H1 (cell line): ENCODE measurements around the gene IFNA17. TPM values are rescaled to one million over a fixed set of nuclear protein-coding genes. Genes with fewer than 3 reads are reported as not detected.

ENCODE experiments used
- CTCF ChIA-PET: fragments of 300-600 bp; sonication (Branson Sonifier 250); formaldehyde crosslinking; loops from one replicate; lab custom pipeline; 2021; ENCODE audit not compliant: partially characterized antibody; lab: Charles Lee
- POLR2A ChIA-PET: fragments of 300-600 bp; sonication (Branson Sonifier 250); formaldehyde crosslinking; loops from one replicate; lab custom pipeline; 2021; ENCODE audit warnings: inconsistent platforms; ENCODE audit not compliant: partially characterized antibody; lab: Charles Lee
- DNase-seq, 2 experiments: peaks; one replicate each; pipeline versions ENCODE4 v3.0.0 to v3.0.0-alpha.2; 2010 to 2022; ENCODE audit warnings: low spot score in 2 of 2, low read depth in 1 of 2, mixed read lengths in 1 of 2
- FAIRE-seq: peaks from 2 replicates; lab custom pipeline; 2011; peaks lifted over from hg19 to GRCh38; lab: Jason Lieb, UNC
- H2AFZ ChIP-seq: 2 replicates; pipeline ENCODE4 v1.8.1; 2012; ENCODE audit warnings: low read length, inconsistent platforms
- H2AK5ac ChIP-seq: 2 replicates; pipeline ENCODE4 v1.6.1; 2013; ENCODE audit warnings: low read depth, low read length
- H2BK120ac ChIP-seq: replicated peaks from 2 replicates; pipeline ENCODE3; 2013; ENCODE audit warnings: low read depth, low read length, inconsistent platforms
- H2BK12ac ChIP-seq: 2 replicates; pipeline ENCODE4 v1.6.1; 2013; ENCODE audit warnings: low read depth, low read length
- H2BK15ac ChIP-seq: 2 replicates; pipeline ENCODE4 v1.6.1; 2013; ENCODE audit warnings: low read length
- H2BK20ac ChIP-seq: 2 replicates; pipeline ENCODE4 v1.6.1; 2013; ENCODE audit warnings: low read length
- H2BK5ac ChIP-seq: 2 replicates; pipeline ENCODE4 v1.6.1; 2013; ENCODE audit warnings: low read depth, low read length
- H3K14ac ChIP-seq: 2 replicates; pipeline ENCODE4 v1.6.1; 2013; ENCODE audit warnings: inconsistent platforms; ENCODE audit not compliant: insufficient read length
- H3K18ac ChIP-seq: 2 replicates; pipeline ENCODE4 v1.6.1; 2013; ENCODE audit warnings: low read length; ENCODE audit errors: extremely low read depth
- H3K23ac ChIP-seq: 2 replicates; pipeline ENCODE4 v1.6.1; 2013; ENCODE audit warnings: inconsistent platforms; ENCODE audit not compliant: insufficient read length
- H3K23me2 ChIP-seq: 2 replicates; pipeline ENCODE4 v1.6.1; 2013; ENCODE audit warnings: low read depth, low read length
- H3K27ac ChIP-seq: 2 replicates; pipeline ENCODE4 v1.6.1; 2011; ENCODE audit warnings: low read depth, low read length, inconsistent platforms
- H3K27me3 ChIP-seq, 4 experiments: replicated peaks in 1 of 4; 1 replicate in 1 of 4; 2 replicates in 3 of 4; pipeline versions ENCODE4 v1.6.1 to v1.8.1; 2011 to 2013; ENCODE audit warnings: low read length in 3 of 4, mild to moderate bottlenecking in 3 of 4, inconsistent platforms in 2 of 4, mixed read lengths in 2 of 4, moderate library complexity in 1 of 4; ENCODE audit not compliant: control insufficient read depth in 3 of 4, insufficient read depth in 3 of 4; ENCODE audit errors: extremely low read depth in 1 of 4
- H3K36me3 ChIP-seq, 4 experiments: 2 replicates each; pipeline versions ENCODE4 v1.6.1 to v1.8.1; 2011 to 2013; ENCODE audit warnings: mild to moderate bottlenecking in 4 of 4, low read length in 3 of 4, moderate library complexity in 2 of 4, control low read depth in 1 of 4, inconsistent platforms in 1 of 4; ENCODE audit not compliant: insufficient read depth in 4 of 4, control insufficient read depth in 2 of 4
- H3K4ac ChIP-seq: replicated peaks from 2 replicates; pipeline ENCODE3; 2013; ENCODE audit warnings: low read length, low read depth, mixed read lengths, inconsistent platforms; ENCODE audit not compliant: insufficient read length
- H3K4me1 ChIP-seq, 4 experiments: replicated peaks in 1 of 4; 1 replicate in 1 of 4; 2 replicates in 3 of 4; pipeline versions ENCODE4 v1.6.1 to v1.8.1; 2011 to 2013; ENCODE audit warnings: low read length in 3 of 4, inconsistent platforms in 2 of 4, mixed read lengths in 1 of 4; ENCODE audit not compliant: insufficient read depth in 4 of 4, control insufficient read depth in 3 of 4
- H3K4me2 ChIP-seq, 2 experiments: 2 replicates each; pipeline versions ENCODE4 v1.6.1 to v1.8.1; 2011 to 2013; ENCODE audit warnings: low read depth in 2 of 2, low read length in 2 of 2, control low read depth in 1 of 2, inconsistent platforms in 1 of 2, mild to moderate bottlenecking in 1 of 2; ENCODE audit not compliant: insufficient read depth in 1 of 2
- H3K4me3 ChIP-seq, 4 experiments: fragments of 200-600, 300-600 bp in 1 of 4; sonication (generic), shearing (Covaris generic), sonication (Bioruptor Twin) in 1 of 4; 2 replicates each; pipeline versions ENCODE4 v1.5.1 to v1.8.1; 2011 to 2016; ENCODE audit warnings: low read length in 4 of 4, low read depth in 3 of 4, control low read depth in 2 of 4, inconsistent platforms in 2 of 4, mild to moderate bottlenecking in 2 of 4, mixed read lengths in 1 of 4, moderate library complexity in 1 of 4; ENCODE audit not compliant: insufficient read depth in 2 of 4; ENCODE audit errors: extremely low read depth in 1 of 4
- H3K56ac ChIP-seq: replicated peaks from 2 replicates; pipeline ENCODE3; 2013; ENCODE audit warnings: low read depth, mild to moderate bottlenecking, mixed read lengths, low read length, inconsistent platforms; ENCODE audit not compliant: insufficient read length
- H3K79me1 ChIP-seq: 2 replicates; pipeline ENCODE4 v1.6.1; 2013; ENCODE audit warnings: low read depth, low read length, control low read depth
- H3K79me2 ChIP-seq, 2 experiments: 2 replicates each; pipeline versions ENCODE4 v1.6.1 to v1.8.1; 2012 to 2013; ENCODE audit warnings: low read length in 2 of 2, mild to moderate bottlenecking in 2 of 2, inconsistent platforms in 1 of 2; ENCODE audit not compliant: insufficient read depth in 2 of 2, control insufficient read depth in 1 of 2
- H3K9ac ChIP-seq, 4 experiments: replicated peaks in 1 of 4; 1 replicate in 1 of 4; 2 replicates in 3 of 4; pipeline versions ENCODE4 v1.6.1 to v1.8.1; 2011 to 2013; ENCODE audit warnings: low read depth in 3 of 4, low read length in 3 of 4, control low read depth in 2 of 4, mild to moderate bottlenecking in 2 of 4, moderate library complexity in 2 of 4, inconsistent platforms in 1 of 4; ENCODE audit errors: extremely low read depth in 1 of 4
- H3K9me3 ChIP-seq, 2 experiments: 2 replicates each; pipeline versions ENCODE4 v1.6.1 to v1.8.1; 2012 to 2013; ENCODE audit warnings: mild to moderate bottlenecking in 2 of 2, moderate library complexity in 2 of 2, control low read depth in 1 of 2, inconsistent platforms in 1 of 2, low read depth in 1 of 2, low read length in 1 of 2, mixed read lengths in 1 of 2; ENCODE audit not compliant: insufficient read depth in 2 of 2
- H4K20me1 ChIP-seq, 2 experiments: replicated peaks in 1 of 2; 2 replicates each; pipeline versions ENCODE3 to v1.8.1; 2011 to 2013; ENCODE audit warnings: inconsistent platforms in 2 of 2, low read length in 2 of 2, mild to moderate bottlenecking in 1 of 2; ENCODE audit not compliant: insufficient read depth in 2 of 2, control insufficient read depth in 1 of 2
- H4K5ac ChIP-seq: 2 replicates; pipeline ENCODE4 v1.6.1; 2013; ENCODE audit warnings: low read length, low read depth, mixed read lengths, inconsistent platforms; ENCODE audit not compliant: insufficient read length
- H4K8ac ChIP-seq: 2 replicates; pipeline ENCODE4 v1.8.0; 2013; ENCODE audit warnings: mild to moderate bottlenecking, moderate library complexity, low read length, inconsistent platforms; ENCODE audit not compliant: insufficient read depth; ENCODE audit errors: extremely low read depth
- H4K91ac ChIP-seq: replicated peaks from 2 replicates; pipeline ENCODE3; 2013; ENCODE audit warnings: low read length, mixed read lengths, inconsistent platforms; ENCODE audit not compliant: insufficient read length
- BACH1 ChIP-seq: IDR thresholded peaks from 2 replicates; pipeline ENCODE4 v1.6.1; 2012; ENCODE audit warnings: low read length, improper control_type of control experiment
- BRCA1 ChIP-seq: IDR thresholded peaks from 2 replicates; pipeline ENCODE4 v1.6.1; 2012; ENCODE audit warnings: low read depth, low read length, improper control_type of control experiment
- CBX5 ChIP-seq: fragments of 300-800, 300-1000 bp; sonication (generic); IDR thresholded peaks from 2 replicates; pipeline ENCODE4 v1.7.1; 2016; ENCODE audit warnings: antibody characterized with exemption, low read length, low read depth
- EZH2 ChIP-seq: fragments of 200-600 bp; sonication (generic); IDR thresholded peaks from 2 replicates; pipeline ENCODE4 v1.7.1; 2012; ENCODE audit warnings: low read depth, mild to moderate bottlenecking, moderate library complexity, low read length, inconsistent platforms; ENCODE audit not compliant: severe bottlenecking
- HDAC2 ChIP-seq, 2 experiments: fragments of 300-600 bp in 1 of 2; sonication (generic) in 1 of 2; IDR thresholded peaks; 2 replicates each; pipeline ENCODE4 v1.6.1; 2011 to 2012; ENCODE audit warnings: low read depth in 2 of 2, low read length in 2 of 2, mild to moderate bottlenecking in 2 of 2, moderate library complexity in 2 of 2, borderline replicate concordance in 1 of 2, inconsistent platforms in 1 of 2
- RNF2 ChIP-seq: fragments of 200-900, 300-1000 bp; sonication (generic); IDR thresholded peaks from 2 replicates; pipeline ENCODE4 v1.7.1; 2016; ENCODE audit warnings: borderline replicate concordance, low read depth, mild to moderate bottlenecking, antibody characterized with exemption, low read length; ENCODE audit not compliant: poor library complexity, severe bottlenecking; ENCODE audit errors: missing control alignments
- SIRT6 ChIP-seq: IDR thresholded peaks from one replicate; pipeline ENCODE4 v1.7.1; 2012; ENCODE audit warnings: low read length, inconsistent platforms
- SP4 ChIP-seq: IDR thresholded peaks from 2 replicates; pipeline ENCODE4 v1.6.1; 2012; ENCODE audit warnings: low read length, inconsistent platforms
- WGBS, 2 experiments: shearing (Covaris generic) in 1 of 2; methylation state at CpG; one replicate each; pipeline versions ENCODE4 v1.1.6 to v1.1.7; 2013 to 2015; ENCODE audit warnings: low lambda C conversion rate in 2 of 2, mixed read lengths in 2 of 2, inconsistent platforms in 1 of 2, low coverage in 1 of 2, missing lambda C conversion rate in 1 of 2; ENCODE audit not compliant: insufficient replicate concordance in 2 of 2, insufficient coverage in 1 of 2, insufficient read length in 1 of 2; ENCODE audit errors: extremely low coverage in 1 of 2, missing lambda C conversion rate in 1 of 2; 5-methylcytosine and 5-hydroxymethylcytosine counted together
- polyA plus RNA-seq, 7 experiments: library from polyadenylated mRNA; depleted of rRNA in 3 of 7; stranded (reverse) in 5 of 7; unstranded in 2 of 7; fragments of >200 nt in 5 of 7; fragments of 200-250 nt in 2 of 7; gene quantifications; 1 replicate in 5 of 7; 2 replicates in 1 of 7; 4 replicates in 1 of 7; pipeline versions ENCODE4 v1.2.1 to v1.2.3, GENCODE V29; 2011 to 2013; ENCODE audit warnings: missing spikeins in 2 of 7, mixed read lengths in 2 of 7
- total RNA-seq: library from RNA; stranded (reverse); fragmentation: NEBNext Ultra II Directional; extraction: Animal tissue kit (Norgen Biotek cat#: 25700); gene quantifications from 2 replicates; pipeline ENCODE4 v1.2.1, GENCODE V29; 2021
- TF ChIP-seq, protein P1 (sequence below): IDR thresholded peaks from 2 replicates; pipeline ENCODE4 v1.6.1; 2012; ENCODE audit warnings: inconsistent platforms
- TF ChIP-seq, protein P2 (sequence below): IDR thresholded peaks from 2 replicates; pipeline ENCODE4 v1.6.1; 2011; ENCODE audit warnings: low read length, improper control_type of control experiment

The IFNA17 gene
- total and polyA plus RNA-seq, 2 of the 8 experiments (the other 6 are each of a cell fraction or from before 2014, with no cell fraction given) = not detected

DNA sequence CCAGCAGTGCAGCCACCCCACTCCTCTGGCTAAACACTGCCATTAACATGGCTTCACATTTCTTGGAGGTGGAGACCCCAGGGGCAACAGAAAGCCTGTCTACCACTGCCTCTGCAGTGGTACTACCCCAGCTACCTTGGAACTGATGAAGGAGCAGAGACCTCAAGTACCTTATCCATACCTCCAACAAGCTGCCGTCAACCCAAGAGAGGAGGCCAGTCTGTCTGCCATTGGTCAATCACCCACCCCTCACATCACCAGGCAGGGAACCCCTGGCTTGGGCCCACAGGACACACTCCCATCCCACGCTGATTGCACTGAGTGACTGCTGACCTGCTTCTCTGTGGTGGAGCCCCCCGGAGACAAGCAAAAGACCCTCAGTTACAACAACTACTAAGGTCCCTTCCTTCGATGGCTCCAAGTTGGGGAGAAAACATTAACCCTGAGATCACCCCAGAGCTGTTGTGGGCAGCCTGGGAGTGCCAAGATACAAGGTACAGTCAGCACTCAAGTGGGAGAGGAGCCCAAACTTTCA is 6.2 kb upstream of the IFNA17 start:
- Histone ChIP-seq H4K8ac (no peak overlapping the region), H3K9ac (no peak overlapping the region), H4K91ac (no peak overlapping the region), H3K4me1 (no peaks in the 10 kb centered on the region), H2BK12ac (no peak overlapping the region), H3K9me3 (no peaks in the 10 kb centered on the region), H3K18ac (no peak overlapping the region), H4K5ac (no peak overlapping the region), H4K20me1 (no peaks in the 10 kb centered on the region), H3K27me3 (no peaks in the 10 kb centered on the region), H2BK20ac (no peak overlapping the region), H3K56ac (no peak overlapping the region), H2BK120ac (no peak overlapping the region), H3K14ac (no peak overlapping the region), H2AK5ac (no peak overlapping the region), H3K23me2 (no peaks in the 10 kb centered on the region), H2BK15ac (no peak overlapping the region), H3K27ac (no peak overlapping the region), H3K23ac (no peak overlapping the region), H3K4me3 (no peak overlapping the region), H2BK5ac (no peak overlapping the region), H3K79me2 (no peaks in the 10 kb centered on the region), H3K79me1 (no peaks in the 10 kb centered on the region), H3K4me2 (no peak overlapping the region), H3K4ac (no peak overlapping the region), H2AFZ (no peak overlapping the region), H3K36me3 (no peaks in the 10 kb centered on the region)
- 90% methylated on average over 4 of the region's 4 CpGs; no CpG with 5 or more reads in 1 of the 2 experiments for WGBS, 2 experiments
- CTCF ChIA-PET = interaction anchor here (0.6 to 3.0 kb wide), 9 partner anchors 19 to 556 kb away, joined by 3 to 31 read pairs (median 5); no protein-coding TSS in a partner anchor
- POLR2A ChIA-PET = no interaction called here
- no peak for DNase-seq
- no peak for FAIRE-seq
- TF ChIP-seq SIRT6 (no peak), BACH1 (no peak), RNF2 (no peak), HDAC2 (IDR thresholded peaks at IDR 0.05; ENCODE audit: borderline replicate concordance in 1 of 2, low read depth in 2 of 2, low read length in 2 of 2) (no peak), SP4 (no peak), EZH2 (no peak), BRCA1 (no peak), CBX5 (no peak)
- TF ChIP-seq, protein P1, sequence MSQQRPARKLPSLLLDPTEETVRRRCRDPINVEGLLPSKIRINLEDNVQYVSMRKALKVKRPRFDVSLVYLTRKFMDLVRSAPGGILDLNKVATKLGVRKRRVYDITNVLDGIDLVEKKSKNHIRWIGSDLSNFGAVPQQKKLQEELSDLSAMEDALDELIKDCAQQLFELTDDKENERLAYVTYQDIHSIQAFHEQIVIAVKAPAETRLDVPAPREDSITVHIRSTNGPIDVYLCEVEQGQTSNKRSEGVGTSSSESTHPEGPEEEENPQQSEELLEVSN = no peak
- TF ChIP-seq, protein P2, sequence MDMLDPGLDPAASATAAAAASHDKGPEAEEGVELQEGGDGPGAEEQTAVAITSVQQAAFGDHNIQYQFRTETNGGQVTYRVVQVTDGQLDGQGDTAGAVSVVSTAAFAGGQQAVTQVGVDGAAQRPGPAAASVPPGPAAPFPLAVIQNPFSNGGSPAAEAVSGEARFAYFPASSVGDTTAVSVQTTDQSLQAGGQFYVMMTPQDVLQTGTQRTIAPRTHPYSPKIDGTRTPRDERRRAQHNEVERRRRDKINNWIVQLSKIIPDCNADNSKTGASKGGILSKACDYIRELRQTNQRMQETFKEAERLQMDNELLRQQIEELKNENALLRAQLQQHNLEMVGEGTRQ = no peak
